Trophoblast cell (in vitro differentiated cells and primary cell): ENCODE data around the gene EDC3.

Experiments
- DNase-seq, 2 donors: peaks; one replicate each; pipeline ENCODE4 v3.0.0-alpha.2; 2016
- H2AFZ ChIP-seq: 2 replicates; pipeline ENCODE4 v1.6.1; 2013; ENCODE audit warnings: low read length, moderate library complexity, mild to moderate bottlenecking; ENCODE audit not compliant: insufficient read depth, poor library complexity
- H2AK5ac ChIP-seq: 2 replicates; pipeline ENCODE4 v1.6.1; 2013; ENCODE audit warnings: mild to moderate bottlenecking, low read length
- H2BK120ac ChIP-seq: 2 replicates; pipeline ENCODE4 v1.6.1; 2013; ENCODE audit warnings: low read length, mild to moderate bottlenecking, moderate library complexity; ENCODE audit not compliant: insufficient read depth, poor library complexity
- H2BK12ac ChIP-seq: 2 replicates; pipeline ENCODE4 v1.6.1; 2013; ENCODE audit warnings: mild to moderate bottlenecking, low read length, moderate library complexity
- H2BK5ac ChIP-seq: 2 replicates; pipeline ENCODE4 v1.6.1; 2013; ENCODE audit warnings: low read length, low read depth, moderate library complexity, mild to moderate bottlenecking; ENCODE audit not compliant: poor library complexity
- H3K14ac ChIP-seq: 2 replicates; pipeline ENCODE4 v1.6.1; 2013; ENCODE audit warnings: mild to moderate bottlenecking, low read length
- H3K18ac ChIP-seq: 2 replicates; pipeline ENCODE4 v1.6.1; 2013; ENCODE audit warnings: mild to moderate bottlenecking, low read length
- H3K23ac ChIP-seq: 2 replicates; pipeline ENCODE4 v1.6.1; 2013; ENCODE audit warnings: low read length
- H3K27ac ChIP-seq: 2 replicates; pipeline ENCODE4 v1.5.1; 2013; ENCODE audit warnings: low read depth, mild to moderate bottlenecking, inconsistent platforms, low read length, moderate library complexity
- H3K27me3 ChIP-seq: 2 replicates; pipeline ENCODE4 v1.6.1; 2013; ENCODE audit warnings: inconsistent platforms, mild to moderate bottlenecking, low read length, moderate library complexity; ENCODE audit not compliant: insufficient read depth
- H3K36me3 ChIP-seq, 2 experiments: 1 replicate in 1 of 2; 2 replicates in 1 of 2; pipeline ENCODE4 v1.6.1; 2013; ENCODE audit warnings: low read length in 2 of 2, mild to moderate bottlenecking in 2 of 2, moderate library complexity in 1 of 2; ENCODE audit not compliant: insufficient read depth in 2 of 2, control insufficient read depth in 1 of 2
- H3K4ac ChIP-seq: 2 replicates; pipeline ENCODE4 v1.6.1; 2013; ENCODE audit warnings: low read depth, mild to moderate bottlenecking, low read length, moderate library complexity
- H3K4me1 ChIP-seq, 2 experiments: 1 replicate in 1 of 2; 2 replicates in 1 of 2; pipeline ENCODE4 v1.6.1; 2013; ENCODE audit warnings: low read length in 2 of 2, mild to moderate bottlenecking in 2 of 2, moderate library complexity in 1 of 2; ENCODE audit not compliant: insufficient read depth in 2 of 2, control insufficient read depth in 1 of 2
- H3K4me2 ChIP-seq: 2 replicates; pipeline ENCODE4 v1.6.1; 2013; ENCODE audit warnings: inconsistent platforms, mild to moderate bottlenecking, low read length, moderate library complexity
- H3K4me3 ChIP-seq: 2 replicates; pipeline ENCODE4 v1.5.1; 2013; ENCODE audit warnings: mild to moderate bottlenecking, low read depth, low read length, inconsistent platforms
- H3K79me1 ChIP-seq: one replicate; pipeline ENCODE4 v1.6.1; 2013; ENCODE audit warnings: low read length
- H3K79me2 ChIP-seq: 2 replicates; pipeline ENCODE4 v1.6.1; 2013; ENCODE audit warnings: low read length, mild to moderate bottlenecking; ENCODE audit not compliant: control insufficient read depth, insufficient read depth, poor library complexity
- H3K9ac ChIP-seq: 2 replicates; pipeline ENCODE4 v1.6.1; 2013; ENCODE audit warnings: mild to moderate bottlenecking, low read length
- H3K9me3 ChIP-seq: 2 replicates; pipeline ENCODE4 v1.6.1; 2013; ENCODE audit warnings: low read depth, mild to moderate bottlenecking, control low read depth, inconsistent platforms, low read length; ENCODE audit not compliant: insufficient read depth
- H4K12ac ChIP-seq: 2 replicates; pipeline ENCODE4 v1.6.1; 2013; ENCODE audit warnings: low read depth, mild to moderate bottlenecking, low read length, moderate library complexity
- H4K8ac ChIP-seq: 2 replicates; pipeline ENCODE4 v1.6.1; 2013; ENCODE audit warnings: low read depth, mild to moderate bottlenecking, low read length, moderate library complexity
- H4K91ac ChIP-seq: one replicate; pipeline ENCODE4 v1.6.1; 2013; ENCODE audit warnings: low read depth, mild to moderate bottlenecking, low read length, moderate library complexity
- WGBS: extraction: QIAGEN DNeasy Blood & Tissue Kit; methylation state at CpG from one replicate; pipeline ENCODE4 v1.1.7; 2013; ENCODE audit warnings: missing lambda C conversion rate; ENCODE audit not compliant: insufficient read length, insufficient coverage; ENCODE audit errors: extremely low coverage; 5-methylcytosine and 5-hydroxymethylcytosine counted together

The EDC3 gene

DNA sequence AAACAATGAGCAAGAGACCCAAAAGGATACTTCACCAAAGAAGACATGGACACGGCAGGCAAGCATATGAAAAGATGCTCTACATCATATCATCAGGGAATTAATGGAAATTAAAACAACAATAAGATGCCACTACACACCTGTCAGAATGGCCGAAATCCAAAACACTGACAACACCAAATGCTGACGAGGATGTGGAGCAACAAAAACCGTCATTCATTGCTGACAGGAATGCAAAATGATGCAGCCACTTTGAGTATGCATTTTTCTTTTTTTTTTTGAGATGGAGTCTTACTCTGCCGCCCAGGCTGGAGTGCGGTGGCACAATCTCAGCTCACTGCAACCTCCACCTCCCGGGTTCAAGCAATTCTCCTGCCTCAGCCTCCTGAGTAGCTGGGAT is 19.0 kb downstream of the EDC3 start:
- no peak overlapping the region for H3K23ac ChIP-seq
- no peak overlapping the region for H2AFZ ChIP-seq
- peak; percentile 41 to 77 for DNase-seq
- H3K27ac ChIP-seq = no peak overlapping the region
- no peak overlapping the region for H4K91ac ChIP-seq
- H3K79me1 ChIP-seq = no peaks in the 10 kb centered on the region
- H3K27me3 ChIP-seq = no peaks in the 10 kb centered on the region
- no peaks in the 10 kb centered on the region for H3K9me3 ChIP-seq
- no peak overlapping the region for H3K9ac ChIP-seq
- no peak overlapping the region for H2BK12ac ChIP-seq
- no peaks in the 10 kb centered on the region for H3K4me1 ChIP-seq
- H2AK5ac ChIP-seq = no peak overlapping the region
- no CpG with 5 or more reads among the region's 7 CpGs for WGBS
- H3K4me3 ChIP-seq = no peak overlapping the region
- no peak overlapping the region for H3K4me2 ChIP-seq
- no peak overlapping the region for H4K12ac ChIP-seq
- H2BK120ac ChIP-seq = no peak overlapping the region
- H3K79me2 ChIP-seq = no peaks in the 10 kb centered on the region
- peaks cover 3 to 7% of the 10 kb centered on the region in 2 experiments for H3K36me3 ChIP-seq
- H2BK5ac ChIP-seq = no peak overlapping the region
- H3K18ac ChIP-seq = no peak overlapping the region
- H3K4ac ChIP-seq = no peak overlapping the region
- no peak overlapping the region for H3K14ac ChIP-seq
- H4K8ac ChIP-seq = no peak overlapping the region

DNA sequence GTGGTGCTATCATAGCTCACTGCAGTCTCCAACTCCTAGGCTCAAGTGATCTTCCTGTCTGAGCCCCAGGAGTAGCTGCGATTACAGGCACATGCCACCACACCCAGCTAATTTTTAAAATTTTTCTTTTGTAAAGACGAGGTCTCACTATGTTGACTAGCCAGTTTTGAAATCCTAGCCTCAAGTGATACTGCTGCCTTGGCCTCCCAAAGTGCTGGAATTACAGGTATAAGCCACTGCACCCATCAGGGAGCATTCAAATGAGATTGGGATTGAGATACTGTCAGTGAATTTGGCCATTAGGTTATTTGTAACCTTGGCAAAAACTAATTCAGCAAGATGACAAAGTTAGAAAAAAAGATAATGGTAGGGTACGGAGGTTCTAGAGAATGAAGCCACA is 21.7 kb downstream of the EDC3 start:
- H3K14ac ChIP-seq = no peak overlapping the region
- no peak overlapping the region for H3K9ac ChIP-seq
- no peak overlapping the region for H3K27ac ChIP-seq
- peak; percentile 92 to 98 for DNase-seq
- H3K18ac ChIP-seq = no peak overlapping the region
- no peak overlapping the region for H3K23ac ChIP-seq
- H3K27me3 ChIP-seq = no peaks in the 10 kb centered on the region
- H2AFZ ChIP-seq = no peak overlapping the region
- no peak overlapping the region for H2BK120ac ChIP-seq
- peaks cover 9 to 16% of the 10 kb centered on the region in 2 experiments for H3K36me3 ChIP-seq
- no peak overlapping the region for H4K8ac ChIP-seq
- no CpG with 5 or more reads among the region's 3 CpGs for WGBS
- H4K91ac ChIP-seq = no peak overlapping the region
- H3K4me1 ChIP-seq = no peaks in the 10 kb centered on the region
- no peak overlapping the region for H4K12ac ChIP-seq
- H3K79me2 ChIP-seq = no peaks in the 10 kb centered on the region
- H2AK5ac ChIP-seq = no peak overlapping the region
- H3K79me1 ChIP-seq = no peaks in the 10 kb centered on the region
- H3K9me3 ChIP-seq = no peaks in the 10 kb centered on the region
- no peak overlapping the region for H2BK5ac ChIP-seq
- no peak overlapping the region for H3K4ac ChIP-seq
- H3K4me3 ChIP-seq = no peak overlapping the region
- no peak overlapping the region for H2BK12ac ChIP-seq
- H3K4me2 ChIP-seq = no peak overlapping the region

DNA sequence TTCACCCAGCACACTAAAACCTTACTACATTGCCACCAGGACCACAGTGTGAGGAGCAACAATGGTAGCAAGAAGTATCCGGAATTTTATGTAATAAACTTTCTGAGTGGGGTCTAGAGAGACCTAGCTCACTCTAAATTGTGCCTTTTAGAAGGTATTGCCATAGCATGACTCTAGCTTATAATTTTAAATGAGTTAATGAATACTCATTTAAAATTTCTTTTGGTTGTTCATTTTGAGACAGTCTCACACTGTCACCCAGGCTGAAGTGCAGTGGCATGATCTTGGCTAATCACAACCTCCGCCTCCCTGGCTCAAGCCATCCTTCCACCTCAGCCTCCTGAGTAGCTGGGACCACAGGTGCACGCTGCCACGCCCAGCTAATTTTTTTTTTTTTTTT is 26.2 kb downstream of the EDC3 start:
- Histone ChIP-seq H3K27ac (no peak overlapping the region), H3K27me3 (no peaks in the 10 kb centered on the region)
- no CpG with 5 or more reads among the region's 4 CpGs for WGBS

DNA sequence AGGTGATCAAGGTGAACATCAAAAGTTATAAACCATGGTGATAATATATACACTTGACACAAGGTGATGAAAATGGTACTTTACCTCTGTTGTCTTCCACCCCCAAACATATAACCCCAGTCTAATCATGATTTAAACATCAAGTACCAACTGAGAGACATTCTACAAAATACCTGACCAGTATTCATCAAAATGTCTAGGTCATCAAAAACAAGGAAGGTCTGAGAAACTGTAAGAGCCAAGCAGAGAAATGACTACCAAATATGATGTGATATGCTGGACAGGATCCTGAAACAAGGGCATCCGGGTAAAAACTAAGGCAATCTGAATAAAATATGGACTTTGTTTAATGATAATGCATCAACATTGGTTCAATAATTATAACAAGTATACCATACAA is 27.8 kb downstream of the EDC3 start:
- Histone ChIP-seq H4K12ac (no peak overlapping the region), H2AFZ (no peak overlapping the region), H2AK5ac (no peak overlapping the region), H2BK12ac (no peak overlapping the region), H2BK120ac (no peak overlapping the region), H3K9ac (no peak overlapping the region), H3K14ac (no peak overlapping the region), H3K27me3 (no peaks in the 10 kb centered on the region), H3K4me2 (no peak overlapping the region), H3K36me3 (peaks cover 9 to 15% of the 10 kb centered on the region in 2 experiments), H3K27ac (no peak overlapping the region), H3K4ac (no peak overlapping the region), H3K9me3 (no peaks in the 10 kb centered on the region), H3K4me3 (no peak overlapping the region), H3K18ac (no peak overlapping the region), H3K79me1 (no peaks in the 10 kb centered on the region), H3K23ac (no peak overlapping the region), H4K91ac (no peak overlapping the region), H4K8ac (no peak overlapping the region), H3K4me1 (no peaks in the 10 kb centered on the region), H2BK5ac (no peak overlapping the region), H3K79me2 (no peaks in the 10 kb centered on the region)
- DNase-seq = no peak
- no CpG with 5 or more reads among the region's 1 CpG for WGBS

More for the DNA sequence above, 26.2 kb downstream of the EDC3 start:
- Histone ChIP-seq H2BK120ac (no peak overlapping the region), H3K79me1 (no peaks in the 10 kb centered on the region), H2BK5ac (no peak overlapping the region), H2AFZ (no peak overlapping the region), H4K91ac (no peak overlapping the region), H3K23ac (no peak overlapping the region), H2BK12ac (no peak overlapping the region), H4K8ac (no peak overlapping the region), H3K14ac (no peak overlapping the region), H3K9ac (no peak overlapping the region), H3K4ac (no peak overlapping the region), H3K9me3 (no peaks in the 10 kb centered on the region), H2AK5ac (no peak overlapping the region), H3K18ac (no peak overlapping the region), H4K12ac (no peak overlapping the region), H3K4me3 (no peak overlapping the region), H3K4me2 (no peak overlapping the region), H3K4me1 (no peaks in the 10 kb centered on the region), H3K79me2 (no peaks in the 10 kb centered on the region), H3K36me3 (peaks cover 9 to 16% of the 10 kb centered on the region in 2 experiments)
- no peak for DNase-seq
